ENCODE measurements around the gene SNX10.
A peak's percentile ranks its signal among the peaks of the same experiment; 100 is the strongest.

Gene SNX10

DNA sequence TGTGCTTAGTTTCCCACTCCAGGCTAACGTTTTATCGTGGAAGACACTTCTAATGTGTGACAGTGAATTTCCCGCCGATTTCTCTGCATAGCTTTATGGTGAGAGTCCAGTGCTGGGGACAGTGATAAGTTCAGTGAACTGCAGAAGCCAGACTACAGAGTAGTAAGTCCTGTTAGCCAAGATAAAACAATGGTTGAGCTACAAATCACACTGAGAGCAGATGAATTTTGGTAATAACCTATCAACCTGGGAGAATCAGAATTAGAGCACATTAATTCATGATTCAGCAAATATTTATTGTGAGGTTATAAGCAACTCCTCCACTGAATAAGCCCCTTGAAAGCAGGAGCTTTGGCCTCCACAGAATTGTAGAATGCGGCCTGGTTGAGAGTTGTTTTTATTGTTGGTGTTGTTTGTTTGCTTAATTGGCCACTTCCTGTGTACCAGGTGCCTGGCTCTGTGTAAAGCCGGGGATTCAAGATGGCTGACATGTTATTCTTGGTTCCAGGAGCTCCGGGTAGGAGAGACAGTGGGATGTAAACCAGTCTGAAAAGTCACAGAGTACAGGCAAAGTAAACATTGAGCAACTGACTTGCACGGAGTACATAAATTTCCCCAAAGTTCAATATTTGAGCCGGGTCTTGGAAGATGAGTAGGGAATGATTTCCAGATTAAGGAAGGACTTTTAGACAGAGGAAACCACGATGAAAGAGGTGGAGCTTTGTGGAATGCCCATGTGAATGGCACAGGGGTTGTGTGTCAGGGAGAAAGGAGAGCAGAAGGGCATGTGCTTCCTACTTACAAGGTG is 112.7 kb downstream of the SNX10 start:
- no peaks in the 10 kb centered on the region for H3K27me3 Mint-ChIP-seq (ENCODE audit: low read depth)
- peaks cover 42% of the 10 kb centered on the region for H3K36me3 Mint-ChIP-seq (ENCODE audit: low read depth)
- peaks cover 15% of the 10 kb centered on the region for H3K9me3 Mint-ChIP-seq
- H3K4me3 Mint-ChIP-seq: no peak overlapping the region
- TF ChIP-seq, protein P1, sequence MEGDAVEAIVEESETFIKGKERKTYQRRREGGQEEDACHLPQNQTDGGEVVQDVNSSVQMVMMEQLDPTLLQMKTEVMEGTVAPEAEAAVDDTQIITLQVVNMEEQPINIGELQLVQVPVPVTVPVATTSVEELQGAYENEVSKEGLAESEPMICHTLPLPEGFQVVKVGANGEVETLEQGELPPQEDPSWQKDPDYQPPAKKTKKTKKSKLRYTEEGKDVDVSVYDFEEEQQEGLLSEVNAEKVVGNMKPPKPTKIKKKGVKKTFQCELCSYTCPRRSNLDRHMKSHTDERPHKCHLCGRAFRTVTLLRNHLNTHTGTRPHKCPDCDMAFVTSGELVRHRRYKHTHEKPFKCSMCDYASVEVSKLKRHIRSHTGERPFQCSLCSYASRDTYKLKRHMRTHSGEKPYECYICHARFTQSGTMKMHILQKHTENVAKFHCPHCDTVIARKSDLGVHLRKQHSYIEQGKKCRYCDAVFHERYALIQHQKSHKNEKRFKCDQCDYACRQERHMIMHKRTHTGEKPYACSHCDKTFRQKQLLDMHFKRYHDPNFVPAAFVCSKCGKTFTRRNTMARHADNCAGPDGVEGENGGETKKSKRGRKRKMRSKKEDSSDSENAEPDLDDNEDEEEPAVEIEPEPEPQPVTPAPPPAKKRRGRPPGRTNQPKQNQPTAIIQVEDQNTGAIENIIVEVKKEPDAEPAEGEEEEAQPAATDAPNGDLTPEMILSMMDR (IDR thresholded peaks at IDR 0.05; ENCODE audit: unreplicated experiment in 3 of 3): no peak
- H3K4me1 Mint-ChIP-seq: peaks cover 6% of the 10 kb centered on the region
- peak overlapping the region in 2 of 3 experiments; percentile 34 to 35 for H3K27ac Mint-ChIP-seq

DNA sequence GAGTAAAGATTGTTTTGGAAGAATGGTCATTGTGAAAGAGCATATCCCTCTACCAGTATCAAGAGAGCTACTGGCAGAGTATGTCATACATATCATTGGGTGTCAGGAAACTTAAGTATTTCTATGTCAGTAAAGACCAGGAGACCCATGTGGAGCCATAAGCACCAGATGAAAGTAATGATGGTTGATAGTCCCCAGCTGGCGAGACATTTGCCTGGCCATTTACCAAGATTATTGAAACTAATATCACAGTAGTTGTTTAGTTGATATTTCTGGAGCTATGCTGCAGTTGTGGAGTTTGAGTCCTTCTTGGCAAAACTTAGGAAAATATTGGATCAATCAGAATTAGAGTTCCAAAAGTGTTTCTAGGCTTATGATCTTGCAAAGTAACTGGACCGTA is 114.8 kb downstream of the SNX10 start:
- Mint-ChIP-seq H3K4me1 (peaks cover 10% of the 10 kb centered on the region), H3K36me3 (ENCODE audit: low read depth) (peaks cover 42% of the 10 kb centered on the region)

DNA sequence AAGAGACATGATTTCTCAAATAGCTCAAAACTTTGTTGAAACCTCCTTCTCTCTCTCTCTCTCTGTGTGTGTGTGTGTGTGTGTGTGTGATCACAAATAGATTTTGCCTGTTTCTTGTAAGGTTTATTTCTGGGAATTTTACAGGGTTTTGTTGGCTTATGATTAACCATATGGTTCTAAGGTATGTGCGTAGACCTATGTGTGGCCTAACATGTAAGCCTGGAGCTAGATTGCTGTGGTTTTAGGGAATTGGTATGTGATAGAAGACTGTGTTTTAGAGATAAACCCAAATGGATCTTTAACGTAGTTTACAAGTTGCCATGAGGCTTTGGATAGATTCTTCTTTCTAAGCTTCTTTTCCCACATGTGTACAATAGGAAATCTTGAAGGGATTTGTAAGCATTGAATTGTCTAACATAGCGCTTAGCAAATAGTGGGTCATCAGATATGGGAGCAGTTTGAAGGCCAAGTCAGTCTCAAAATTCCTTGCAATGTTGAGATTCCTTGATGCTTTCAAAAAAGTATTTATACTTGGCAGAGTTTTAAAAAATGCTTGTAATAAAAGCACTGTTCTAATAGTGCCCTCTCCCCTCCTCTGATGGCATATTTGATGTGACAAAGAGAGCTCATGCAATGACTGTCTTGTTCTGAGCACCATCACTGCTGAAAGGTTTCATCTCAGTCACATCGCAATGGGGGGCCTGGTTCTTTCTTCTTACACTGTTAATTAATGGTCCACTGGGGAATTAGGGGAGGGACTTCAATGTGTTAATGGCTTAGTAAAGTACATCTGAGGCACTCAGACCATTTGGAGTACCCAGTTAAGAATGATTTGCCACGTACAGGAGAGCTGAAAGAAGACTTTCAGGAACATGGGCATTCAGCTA is 118.2 kb downstream of the SNX10 start:
- Mint-ChIP-seq H3K27me3 (ENCODE audit: low read depth) (peaks cover 4% of the 10 kb centered on the region), H3K4me1 (peaks cover 10% of the 10 kb centered on the region), H3K4me3 (no peak overlapping the region), H3K36me3 (ENCODE audit: low read depth) (peaks cover 33% of the 10 kb centered on the region), H3K27ac (peak overlapping the region; percentile 46 to 78 (median 62)), H3K9me3 (peaks cover 15% of the 10 kb centered on the region)
- TF ChIP-seq, protein P1 (IDR thresholded peaks at IDR 0.05; ENCODE audit: unreplicated experiment in 3 of 3): no peak

More for the DNA sequence above, 114.8 kb downstream of the SNX10 start:
- no peak overlapping the region for H3K27ac Mint-ChIP-seq
- no peaks in the 10 kb centered on the region for H3K27me3 Mint-ChIP-seq (ENCODE audit: low read depth)
- TF ChIP-seq, protein P1 (IDR thresholded peaks at IDR 0.05; ENCODE audit: unreplicated experiment in 3 of 3): no peak
- peaks cover 15% of the 10 kb centered on the region for H3K9me3 Mint-ChIP-seq
- H3K4me3 Mint-ChIP-seq: no peak overlapping the region

DNA sequence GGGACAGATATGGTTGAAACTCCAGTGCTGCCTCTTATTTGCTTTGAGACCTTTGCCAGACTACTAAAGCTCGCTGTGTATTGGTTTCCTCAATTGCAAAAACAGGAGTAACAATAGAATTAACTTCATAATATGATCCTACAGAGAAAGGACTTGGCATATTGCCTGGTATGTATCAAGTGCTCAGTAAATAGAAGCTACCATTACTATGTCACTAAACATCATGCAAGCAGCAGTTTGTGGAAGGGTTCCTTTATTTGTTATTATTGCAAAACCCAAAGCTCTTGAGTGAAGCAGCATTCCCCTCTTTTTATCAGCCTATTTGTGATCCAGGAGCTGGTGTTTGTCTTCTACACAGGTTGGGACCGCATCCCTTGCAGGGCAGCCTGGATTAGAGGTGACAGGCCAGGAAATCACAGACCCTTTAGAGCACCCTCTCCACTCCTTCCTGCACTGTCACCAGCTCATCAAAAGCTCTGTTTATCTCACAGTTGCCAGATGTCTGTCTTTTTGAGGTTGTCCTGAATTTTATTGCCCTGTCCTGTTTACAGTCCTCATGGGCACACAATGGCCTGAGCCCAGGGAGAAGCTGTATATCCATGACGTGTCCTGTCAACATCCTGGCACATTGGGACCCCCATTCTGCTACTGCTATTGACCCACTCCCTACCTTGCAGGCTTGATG is 121.5 kb downstream of the SNX10 start:
- Mint-ChIP-seq H3K9me3 (no peaks in the 10 kb centered on the region), H3K27ac (no peak overlapping the region), H3K4me1 (peaks cover 10% of the 10 kb centered on the region), H3K4me3 (no peak overlapping the region), H3K27me3 (ENCODE audit: low read depth) (peaks cover 4% of the 10 kb centered on the region), H3K36me3 (ENCODE audit: low read depth) (peaks cover 7% of the 10 kb centered on the region)
- TF ChIP-seq, protein P1 (IDR thresholded peaks at IDR 0.05; ENCODE audit: unreplicated experiment in 3 of 3): no peak

DNA sequence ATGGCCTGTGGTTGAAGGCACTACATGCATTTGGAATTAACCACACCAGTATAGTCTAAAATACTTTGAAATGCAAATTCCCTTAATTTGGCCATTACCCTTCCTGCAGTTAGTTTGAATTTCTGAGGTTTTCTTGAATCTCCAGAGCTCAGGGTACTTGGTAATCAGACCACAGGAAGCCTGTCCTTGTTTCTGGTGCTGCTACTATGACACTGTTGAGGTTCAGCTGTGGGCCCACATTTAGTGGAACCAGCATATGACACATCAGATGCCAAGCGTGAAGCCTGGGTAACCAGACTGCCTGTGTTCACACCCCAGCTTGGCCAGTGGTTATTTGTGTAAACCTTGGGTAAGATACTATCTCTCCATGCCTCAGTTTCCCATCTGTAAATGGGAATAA is 124.3 kb downstream of the SNX10 start:
- H3K4me1 Mint-ChIP-seq: peaks cover 7% of the 10 kb centered on the region
- TF ChIP-seq, protein P1 (IDR thresholded peaks at IDR 0.05; ENCODE audit: unreplicated experiment in 3 of 3): no peak
- peaks cover 3% of the 10 kb centered on the region for H3K36me3 Mint-ChIP-seq (ENCODE audit: low read depth)
- H3K4me3 Mint-ChIP-seq: no peak overlapping the region
- no peak overlapping the region for H3K27ac Mint-ChIP-seq
- H3K27me3 Mint-ChIP-seq (ENCODE audit: low read depth): peaks cover 4% of the 10 kb centered on the region
- no peaks in the 10 kb centered on the region for H3K9me3 Mint-ChIP-seq

All from nephron (organoid).